Transverse colon (tissue), 4 donors: Measurements from ENCODE around the gene DOCK10.

Experiments used
- EP300 ChIP-seq: sonication (generic); formaldehyde crosslinking; IDR thresholded peaks from one replicate; pipeline ENCODE4 v1.6.1; 2017; ENCODE audit warnings: antibody characterized with exemption, low read depth
- POLR2A ChIP-seq: fragments of 450-650 bp; IDR thresholded peaks from one replicate; pipeline ENCODE4 v1.6.1; 2016; ENCODE audit warnings: antibody characterized with exemption, mild to moderate bottlenecking, moderate library complexity
- POLR2AphosphoS5 ChIP-seq, 3 donors: sonication (generic); formaldehyde crosslinking; IDR thresholded peaks; one replicate each; pipeline ENCODE4 v1.6.1; 2016; ENCODE audit warnings: antibody characterized with exemption in 3 of 3
- TF ChIP-seq, protein P1 (sequence below), 5 experiments: fragments of 200-600 bp in 3 of 5; fragments of 450-650 bp in 2 of 5; sonication (generic) in 3 of 5; IDR thresholded peaks; 1 replicate in 2 of 5; 2 replicates in 3 of 5; pipeline ENCODE4 v1.5.1; 2016 to 2017; ENCODE audit warnings: antibody characterized with exemption in 5 of 5, inconsistent platforms in 3 of 5, mild to moderate bottlenecking in 2 of 5, moderate library complexity in 1 of 5

DNA sequence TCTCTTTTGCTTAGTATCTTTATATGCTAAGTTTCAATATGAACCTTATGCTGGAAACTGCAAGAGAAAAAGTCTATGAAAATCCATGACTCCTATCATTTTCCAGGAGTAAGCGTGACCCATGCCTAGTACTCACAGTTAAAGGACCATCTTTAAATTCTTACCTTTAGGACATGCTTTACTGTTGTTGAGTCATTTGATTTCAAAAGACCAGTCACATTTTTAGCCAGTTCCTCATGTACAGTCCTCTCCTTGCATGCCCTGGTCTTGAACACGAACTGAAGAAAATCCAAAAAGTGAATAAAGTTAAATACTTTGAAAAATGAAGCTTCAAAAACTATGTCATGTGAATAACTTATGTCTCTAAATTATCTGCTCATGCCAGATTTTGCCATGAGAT lies 208.3 kb downstream of the DOCK10 start:
- TF ChIP-seq POLR2AphosphoS5 (IDR thresholded peaks at IDR 0.05) (no peak), POLR2A (no peak), EP300 (no peak)
- TF ChIP-seq, protein P1, sequence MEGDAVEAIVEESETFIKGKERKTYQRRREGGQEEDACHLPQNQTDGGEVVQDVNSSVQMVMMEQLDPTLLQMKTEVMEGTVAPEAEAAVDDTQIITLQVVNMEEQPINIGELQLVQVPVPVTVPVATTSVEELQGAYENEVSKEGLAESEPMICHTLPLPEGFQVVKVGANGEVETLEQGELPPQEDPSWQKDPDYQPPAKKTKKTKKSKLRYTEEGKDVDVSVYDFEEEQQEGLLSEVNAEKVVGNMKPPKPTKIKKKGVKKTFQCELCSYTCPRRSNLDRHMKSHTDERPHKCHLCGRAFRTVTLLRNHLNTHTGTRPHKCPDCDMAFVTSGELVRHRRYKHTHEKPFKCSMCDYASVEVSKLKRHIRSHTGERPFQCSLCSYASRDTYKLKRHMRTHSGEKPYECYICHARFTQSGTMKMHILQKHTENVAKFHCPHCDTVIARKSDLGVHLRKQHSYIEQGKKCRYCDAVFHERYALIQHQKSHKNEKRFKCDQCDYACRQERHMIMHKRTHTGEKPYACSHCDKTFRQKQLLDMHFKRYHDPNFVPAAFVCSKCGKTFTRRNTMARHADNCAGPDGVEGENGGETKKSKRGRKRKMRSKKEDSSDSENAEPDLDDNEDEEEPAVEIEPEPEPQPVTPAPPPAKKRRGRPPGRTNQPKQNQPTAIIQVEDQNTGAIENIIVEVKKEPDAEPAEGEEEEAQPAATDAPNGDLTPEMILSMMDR (IDR thresholded peaks at IDR 0.05): no peak
